Activated CD4-positive, alpha-beta T cell treated with anti-CD3 and anti-CD28 coated beads, Interleukin-2, amount 50 U/mL, for 4 hours (primary cell): ENCODE measurements around the gene DYNC2LI1.
"Not testable (repeated sequence)": the region's sequence is repeated elsewhere in the genome, so short reads cannot be mapped to it uniquely, and the experiment has no call there.

ENCODE experiments used
- DNase-seq, 2 experiments: peaks; one replicate each; pipeline ENCODE4 v3.0.0-alpha.2; 2020

The DYNC2LI1 gene

DNA sequence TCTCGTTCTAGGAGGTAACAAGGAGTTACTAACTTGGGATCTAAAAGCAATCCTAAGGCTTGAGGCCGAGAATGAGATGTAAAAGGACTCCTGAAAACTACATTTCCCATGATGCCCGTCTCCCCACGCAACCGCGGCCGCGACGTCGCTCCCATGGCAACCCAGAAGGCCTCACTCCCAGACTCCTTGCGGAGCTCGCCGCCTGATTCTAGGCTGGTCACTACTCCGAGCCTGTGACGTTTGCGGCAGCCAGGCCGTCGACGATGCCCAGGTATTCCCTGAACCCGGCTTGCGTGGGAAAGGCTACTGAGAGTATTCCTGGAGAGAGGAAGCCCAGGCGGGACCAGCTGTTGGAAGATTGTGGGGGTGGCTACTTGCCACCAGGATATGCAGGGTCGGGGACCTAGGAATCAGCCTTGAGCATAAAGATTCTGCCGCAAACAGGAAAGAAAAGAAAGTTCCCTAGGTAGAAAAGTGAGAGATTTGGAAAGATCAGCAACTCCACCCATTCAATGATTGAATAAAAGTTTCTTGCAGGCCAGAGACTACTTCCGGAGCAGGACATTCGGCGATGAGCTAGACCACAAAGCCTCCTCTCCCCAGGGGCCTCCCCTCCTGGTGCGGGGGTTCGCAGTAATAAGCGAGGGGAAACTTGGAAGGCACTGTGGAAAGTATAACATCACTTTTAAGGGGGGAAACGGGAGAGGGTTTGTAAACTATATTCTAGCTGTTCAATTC, at the start of gene DYNC2LI1:
Gene DYNC2LI1, plus strand, starts transcription at position 164 of the 738 bp plus-strand sequence. Its CDS starts 100 bp downstream, at position 264.
- DNase-seq = peak; percentile 69 to 70

DNA sequence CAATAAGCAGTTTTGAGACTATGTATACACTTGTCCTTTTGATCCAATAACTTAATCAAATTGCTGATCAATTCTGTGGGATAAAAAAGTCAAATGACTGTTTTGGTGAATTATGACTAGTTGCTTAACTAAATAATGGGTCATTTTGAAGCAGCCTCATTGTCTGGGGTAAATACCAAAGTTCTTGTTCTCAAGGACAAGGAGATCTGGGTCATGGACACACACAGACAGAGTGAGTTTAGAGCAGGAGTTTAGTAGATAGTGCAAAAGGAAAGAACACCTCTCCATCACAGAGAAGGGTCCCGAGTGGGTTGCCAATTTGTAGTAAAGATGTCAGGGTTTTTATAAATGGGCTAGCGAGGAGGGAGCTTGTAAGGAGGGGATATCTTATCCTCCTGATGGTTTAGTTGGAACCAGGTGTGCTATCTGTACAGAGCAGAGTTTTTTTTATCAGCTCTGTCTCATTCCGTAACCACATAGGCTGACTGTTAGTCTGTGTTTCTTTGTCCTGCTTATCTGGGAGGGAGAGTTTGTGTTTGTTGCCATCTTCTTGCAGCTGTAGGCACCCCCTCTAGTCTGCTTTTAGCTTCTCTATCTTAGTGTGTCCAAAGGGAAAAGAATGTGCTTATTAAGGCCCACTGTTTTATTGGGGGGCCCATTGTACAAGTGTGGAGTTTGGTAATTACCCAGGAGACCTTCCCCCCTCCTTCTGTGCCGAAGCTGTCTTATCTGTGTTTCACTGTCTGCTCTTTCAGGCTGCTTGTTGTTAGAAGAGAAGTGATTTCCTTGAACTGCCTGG, 48.9 kb upstream of the DYNC2LI1 start:
- no peak for DNase-seq

DNA sequence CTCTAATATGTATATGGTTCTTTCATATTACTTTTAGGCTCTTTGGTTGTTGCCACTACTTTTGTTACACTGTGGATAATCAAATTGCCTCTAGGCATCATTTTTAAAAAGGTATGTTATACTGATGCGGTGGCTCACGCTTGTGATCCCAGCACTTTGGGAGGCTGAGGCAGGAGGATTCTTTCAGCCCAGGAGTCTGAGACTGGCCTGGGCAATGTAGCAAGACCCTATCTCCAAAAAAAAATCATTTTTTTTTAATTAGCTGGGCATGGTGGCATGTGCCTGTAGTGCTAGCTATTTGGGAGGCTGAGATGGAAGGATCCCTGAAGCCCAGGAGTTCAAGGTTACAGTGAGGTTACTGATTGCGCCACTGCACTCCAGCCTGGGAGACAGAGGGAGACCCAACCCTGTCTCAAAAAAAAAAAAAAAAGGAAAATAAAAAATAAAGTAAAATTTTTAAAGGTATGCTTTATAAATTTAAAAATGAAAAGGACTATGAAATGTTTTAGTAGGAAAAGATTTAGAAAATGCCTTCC, 48.1 kb upstream of the DYNC2LI1 start:
- DNase-seq = no peak

DNA sequence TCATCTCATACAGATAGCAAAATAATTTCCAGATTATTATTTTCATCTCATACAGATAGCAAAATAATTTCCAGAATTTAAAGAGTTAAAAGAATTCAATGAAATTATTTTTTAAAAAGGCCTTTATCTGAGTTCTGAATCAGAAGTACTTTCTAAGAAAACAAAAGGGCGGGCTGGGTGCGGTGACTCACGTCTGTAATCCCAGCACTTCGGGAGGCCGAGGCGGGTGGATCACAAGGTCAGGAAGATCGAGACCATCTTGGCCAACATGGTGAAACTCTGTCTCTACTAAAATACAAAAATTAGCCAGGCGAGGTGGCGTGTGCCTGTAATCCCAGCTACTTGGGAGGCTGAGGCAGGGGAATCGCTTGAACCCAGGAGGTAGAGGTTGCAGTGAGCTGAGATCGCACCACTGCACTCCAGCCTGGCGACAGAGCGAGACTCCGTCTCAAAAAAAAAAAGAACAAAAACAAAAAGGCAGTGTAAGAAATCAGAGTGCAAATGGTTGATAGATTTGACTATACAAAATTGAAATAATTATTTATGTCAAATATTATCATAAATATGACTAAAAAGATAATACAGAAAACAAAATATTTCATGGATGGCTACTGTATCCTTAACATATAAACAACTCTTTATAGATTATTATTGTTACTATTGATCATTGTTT, 46.7 kb upstream of the DYNC2LI1 start:
- not testable (repeated sequence) for DNase-seq

DNA sequence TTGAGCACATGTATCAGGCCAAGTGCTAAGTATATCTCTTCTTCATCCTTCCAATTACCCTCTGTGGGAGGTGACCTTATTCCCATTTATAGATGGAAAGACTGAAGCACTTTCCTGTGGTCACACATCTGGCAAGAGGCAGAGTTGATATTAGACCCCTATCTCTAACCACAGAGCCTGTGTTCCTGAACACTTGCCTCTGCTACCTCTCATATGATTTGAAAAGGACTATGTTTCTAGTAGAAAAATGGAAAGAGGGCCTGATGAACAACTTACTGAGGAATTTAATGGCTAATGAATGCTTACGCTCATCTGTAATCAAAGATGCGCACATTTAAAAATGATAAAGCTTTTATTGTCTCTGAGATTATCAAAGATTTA, 46.2 kb upstream of the DYNC2LI1 start:
- DNase-seq = no peak

DNA sequence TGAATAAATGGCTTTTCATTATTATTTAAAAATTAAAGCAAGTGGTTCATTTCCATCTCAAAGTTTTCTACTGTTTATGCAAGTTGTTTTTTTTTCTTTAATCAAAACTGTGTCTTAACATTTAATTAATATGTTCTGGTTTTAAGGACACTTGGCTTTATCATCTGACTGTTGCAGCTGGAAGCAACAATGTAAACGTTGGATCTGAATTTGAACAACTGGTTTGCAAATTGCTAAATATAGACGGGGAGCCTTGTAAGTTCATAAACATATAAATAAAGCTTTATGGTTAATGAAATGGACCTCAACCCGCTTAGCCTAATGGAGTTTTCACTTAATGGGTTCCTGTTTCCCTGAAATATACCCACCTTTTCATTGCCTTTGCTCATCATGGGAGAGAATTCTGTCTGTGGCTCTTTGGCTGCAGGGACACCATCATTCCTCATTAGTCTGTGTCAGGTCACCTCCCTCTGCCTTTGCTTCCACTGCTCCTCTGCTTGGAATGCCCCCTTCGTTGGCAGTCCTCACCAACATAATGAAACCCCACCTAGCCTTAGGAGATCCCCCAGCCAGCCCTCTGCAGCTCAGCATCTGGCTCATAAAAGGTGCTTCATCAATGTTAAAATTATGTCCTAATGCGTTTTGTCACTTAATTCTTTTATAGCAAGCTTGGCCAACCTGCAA, 44.2 kb upstream of the DYNC2LI1 start:
- DNase-seq = no peak

DNA sequence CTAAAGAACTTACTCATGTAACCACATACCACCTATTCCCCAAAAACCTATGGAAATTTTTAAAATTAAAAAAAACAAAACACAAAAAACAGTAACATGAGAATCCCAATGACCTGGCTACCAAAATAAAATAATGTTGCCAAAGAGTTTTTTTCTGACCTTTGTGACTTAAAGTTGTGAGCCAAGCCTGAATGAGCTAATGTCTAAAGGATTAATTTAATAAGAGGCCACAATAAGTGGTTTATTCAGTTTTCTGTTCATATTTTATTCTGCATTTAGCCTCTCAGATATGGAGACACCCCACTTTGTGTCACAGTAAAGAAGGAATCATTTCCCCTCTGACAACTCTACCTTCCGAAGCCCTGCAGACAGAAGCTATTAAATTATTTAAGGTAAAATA, 42.6 kb upstream of the DYNC2LI1 start:
- no peak for DNase-seq

DNA sequence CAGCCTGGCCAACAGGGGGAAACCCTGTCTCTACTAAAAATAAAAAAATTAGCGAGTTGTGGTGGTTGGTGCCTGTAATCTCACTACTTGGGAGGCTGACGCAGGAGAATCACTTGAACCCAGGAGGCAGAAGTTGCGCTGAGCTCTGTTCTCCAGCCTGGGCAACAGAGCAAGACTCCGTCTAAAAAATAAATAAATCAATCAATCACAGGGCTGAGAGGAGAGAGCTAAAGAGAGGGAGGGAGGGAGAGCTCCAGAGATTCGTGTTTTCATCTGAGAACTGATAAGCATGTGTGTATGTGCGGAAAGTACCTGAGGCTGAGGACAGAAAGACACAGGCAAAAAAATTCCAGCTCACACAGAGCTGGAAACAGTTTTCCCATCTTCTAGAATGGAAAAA, 37.2 kb upstream of the DYNC2LI1 start:
- no peak for DNase-seq

DNA sequence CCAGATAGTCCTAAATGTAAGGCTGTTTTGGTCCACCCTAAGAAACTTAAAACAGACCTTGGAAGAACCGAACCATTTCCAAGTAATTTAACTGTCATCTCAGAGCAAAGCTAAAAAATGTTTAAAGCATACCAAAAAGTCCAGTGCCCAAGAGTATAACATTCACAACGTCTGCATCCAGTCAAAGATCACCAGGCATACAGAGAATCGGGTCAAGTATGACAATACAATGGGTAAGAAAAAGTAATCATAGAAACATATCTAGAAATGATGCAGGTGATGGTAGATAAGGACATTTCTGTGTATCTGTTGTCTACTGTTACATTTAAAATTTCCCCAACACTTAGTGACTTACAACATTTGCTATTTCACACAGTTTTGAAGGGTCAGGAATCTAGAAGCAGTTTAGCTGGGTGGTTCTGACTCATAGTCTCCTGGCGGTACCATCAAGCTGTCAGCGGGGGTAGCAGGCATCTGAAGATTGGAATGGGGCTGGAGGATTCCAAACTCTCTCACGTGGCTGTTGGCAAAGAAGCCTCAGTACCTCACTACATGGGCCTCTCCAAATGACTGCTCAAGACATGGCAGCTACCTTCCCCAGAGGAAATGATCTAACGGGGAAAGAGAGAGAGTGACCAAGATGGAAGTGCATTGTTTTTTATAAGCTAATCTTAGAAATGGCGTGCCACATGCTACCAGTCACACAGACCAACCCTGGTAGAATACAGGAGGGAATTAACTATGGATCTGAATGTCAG, 36.6 kb upstream of the DYNC2LI1 start:
- DNase-seq = no peak

DNA sequence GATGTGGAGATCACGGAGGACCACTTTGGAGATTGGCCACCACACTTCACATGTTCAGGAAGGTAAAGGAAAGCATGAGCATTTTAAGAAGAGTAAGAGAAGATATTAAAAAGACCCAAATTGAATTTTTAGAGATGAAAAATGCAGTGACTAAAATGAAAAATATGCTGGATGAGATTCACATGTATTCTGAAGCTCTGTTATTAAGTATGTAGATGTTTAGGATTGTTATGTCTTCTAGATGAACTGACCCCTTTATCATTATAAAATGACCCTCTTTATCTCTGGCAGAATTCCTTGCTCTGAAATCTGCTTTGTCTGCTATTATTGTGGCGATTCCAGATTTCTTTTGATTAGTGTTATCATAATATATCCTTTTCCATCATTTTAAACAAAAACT, 36.0 kb upstream of the DYNC2LI1 start:
- DNase-seq = no peak

DNA sequence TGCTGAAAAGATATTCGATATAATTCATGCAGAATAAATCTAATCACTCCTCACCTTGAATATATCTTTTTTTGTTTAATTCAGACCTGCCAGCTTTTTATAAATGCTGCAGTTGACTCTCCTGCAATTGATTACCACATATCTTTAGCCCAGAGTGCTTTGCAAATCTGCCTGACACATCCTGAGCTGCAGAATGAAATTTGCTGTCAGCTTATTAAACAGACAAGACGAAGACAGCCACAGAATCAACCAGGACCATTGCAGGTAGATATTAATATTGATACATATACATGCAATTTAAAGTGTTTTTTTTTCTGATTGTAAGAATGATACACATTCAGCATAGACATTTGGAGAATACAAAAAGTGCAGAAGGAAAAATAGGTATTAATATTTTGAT, 35.6 kb upstream of the DYNC2LI1 start:
- no peak for DNase-seq

DNA sequence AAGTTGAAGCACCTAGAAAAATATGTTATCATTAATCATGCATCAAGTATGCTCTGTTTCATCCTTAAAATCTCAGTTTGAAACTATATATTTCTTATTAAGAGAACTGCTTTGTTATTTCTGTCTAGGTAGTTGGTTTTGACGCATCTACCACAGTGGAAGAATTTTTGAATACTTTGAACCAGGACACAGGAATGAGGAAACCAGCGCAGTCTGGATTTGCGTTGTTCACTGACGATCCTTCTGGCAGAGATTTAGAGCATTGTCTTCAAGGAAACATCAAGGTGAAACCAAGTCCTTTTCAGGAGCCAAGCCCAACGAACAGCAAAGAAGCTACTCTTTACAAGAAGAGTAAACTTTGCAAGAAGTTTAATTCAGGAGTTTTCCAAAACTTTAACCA, 30.1 kb upstream of the DYNC2LI1 start:
- DNase-seq = no peak

DNA sequence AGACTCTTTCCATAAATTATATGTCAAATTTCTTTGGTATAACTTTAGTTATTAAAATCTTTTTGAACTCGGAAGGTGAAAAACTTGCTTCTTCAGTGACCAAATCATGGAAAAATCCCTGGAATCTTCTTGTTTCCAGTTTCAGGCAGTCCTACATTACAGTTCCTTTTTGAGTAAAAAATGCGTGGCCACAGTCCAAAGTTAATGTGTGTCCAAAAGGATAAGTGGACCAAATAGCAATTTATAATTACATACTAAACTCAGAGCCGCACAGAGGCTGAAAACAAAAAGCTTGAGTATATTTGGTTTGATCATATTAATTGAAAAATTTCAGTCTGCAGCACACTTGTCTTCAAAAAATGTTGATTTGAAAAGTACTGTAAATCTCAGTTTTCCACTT, 28.4 kb upstream of the DYNC2LI1 start:
- no peak for DNase-seq

DNA sequence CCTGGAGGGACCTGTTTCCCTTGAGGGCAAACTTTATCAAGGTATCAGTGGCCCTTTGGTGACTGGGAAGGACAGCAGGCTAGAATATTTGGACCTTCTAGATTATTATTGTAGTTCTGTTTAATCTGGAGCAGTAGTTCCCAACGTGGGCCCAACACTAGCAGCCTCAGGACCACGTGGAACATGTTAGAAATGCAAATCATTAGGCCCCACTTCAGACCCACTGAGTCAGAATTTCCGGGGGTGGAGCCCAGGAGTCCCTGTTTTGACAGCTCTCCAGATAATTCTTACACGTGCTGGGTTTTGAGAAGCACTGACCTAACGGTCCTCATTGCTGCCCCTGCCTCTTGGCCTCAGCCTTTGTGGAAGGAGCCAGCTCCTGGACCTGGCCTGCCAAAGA, 25.5 kb upstream of the DYNC2LI1 start:
- peak in 1 of 2 experiments; percentile 13 for DNase-seq

DNA sequence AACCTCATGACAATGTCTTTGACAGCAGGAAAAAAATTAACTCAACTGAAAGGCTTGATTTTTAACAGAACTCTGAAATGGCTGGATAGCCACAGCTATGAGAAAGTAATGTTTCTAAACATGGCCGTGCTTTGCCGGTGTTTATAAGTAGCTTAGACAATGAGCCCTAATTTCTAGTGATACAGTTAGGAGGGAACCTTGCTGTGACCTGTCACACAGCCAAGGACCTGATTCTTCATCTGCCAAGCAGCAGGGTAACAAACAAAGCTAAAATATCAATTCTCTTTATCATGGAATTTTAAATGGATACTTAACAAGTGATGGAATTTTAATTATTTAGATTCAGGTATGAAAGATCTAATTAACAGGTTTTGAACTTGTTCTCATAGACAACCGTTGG, 24.3 kb upstream of the DYNC2LI1 start:
- DNase-seq = no peak

DNA sequence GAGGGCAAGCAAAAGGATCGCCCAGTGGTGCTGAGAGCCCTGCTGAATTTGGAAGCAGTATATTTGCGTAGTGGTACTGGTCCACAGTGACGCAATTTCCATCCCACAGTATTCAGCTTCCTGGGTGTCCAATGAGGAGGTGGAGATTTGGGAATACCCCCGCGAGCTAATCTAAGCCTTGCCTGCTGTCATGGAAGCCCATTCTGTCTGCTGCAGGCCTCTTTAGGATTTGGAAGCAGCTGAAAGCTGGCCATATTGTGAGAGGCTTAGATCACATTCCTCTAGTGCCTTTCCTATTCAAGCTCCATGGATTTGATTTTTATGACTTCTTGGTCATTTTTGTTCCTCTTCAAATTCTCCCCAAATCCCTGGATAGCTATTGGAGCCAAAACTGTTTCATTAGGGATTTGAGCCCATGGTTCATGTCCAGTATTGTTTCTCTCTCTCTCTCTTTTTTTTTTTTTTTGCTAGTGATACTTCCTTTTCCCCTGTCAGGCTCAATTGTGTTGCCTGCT, 22.3 kb upstream of the DYNC2LI1 start:
- DNase-seq = no peak

DNA sequence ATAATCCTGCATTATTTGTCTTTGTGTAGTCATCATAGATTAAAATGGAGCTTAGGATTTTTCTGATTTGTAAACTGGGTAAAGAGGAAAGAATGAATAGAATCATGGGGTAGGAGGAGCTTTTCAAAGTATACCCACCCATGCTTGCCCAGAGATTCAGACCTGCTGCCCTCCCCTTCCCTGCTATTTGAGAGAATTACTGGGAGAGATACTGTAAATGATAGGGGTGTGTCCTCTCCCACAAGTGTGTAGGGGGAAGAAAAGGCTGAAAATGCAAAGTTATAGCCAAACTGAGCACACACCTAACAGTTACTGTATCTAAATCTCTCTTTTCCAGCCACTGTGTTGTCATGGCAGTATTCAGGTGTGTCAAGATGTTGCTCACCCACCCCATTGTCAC, 21.5 kb upstream of the DYNC2LI1 start:
- no peak for DNase-seq

DNA sequence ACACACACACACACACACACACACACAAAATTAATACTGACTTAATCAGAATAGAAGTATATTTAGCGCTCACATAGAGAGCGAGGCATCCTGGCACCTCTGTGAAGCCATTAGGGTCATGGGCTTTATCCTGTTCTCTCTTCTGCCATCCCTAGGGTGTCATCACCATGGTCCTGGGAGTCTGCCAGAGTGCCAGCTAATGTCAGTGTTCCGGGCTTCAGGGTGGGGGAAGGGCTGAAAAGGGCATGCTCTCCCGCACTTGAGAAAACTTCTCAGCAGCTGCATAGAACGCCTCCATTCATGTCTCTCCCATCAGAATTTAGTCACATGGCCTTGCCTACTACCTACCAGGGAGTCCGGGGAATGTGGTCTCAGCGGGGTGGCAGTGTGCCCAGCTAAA, 19.7 kb upstream of the DYNC2LI1 start:
- no peak for DNase-seq

DNA sequence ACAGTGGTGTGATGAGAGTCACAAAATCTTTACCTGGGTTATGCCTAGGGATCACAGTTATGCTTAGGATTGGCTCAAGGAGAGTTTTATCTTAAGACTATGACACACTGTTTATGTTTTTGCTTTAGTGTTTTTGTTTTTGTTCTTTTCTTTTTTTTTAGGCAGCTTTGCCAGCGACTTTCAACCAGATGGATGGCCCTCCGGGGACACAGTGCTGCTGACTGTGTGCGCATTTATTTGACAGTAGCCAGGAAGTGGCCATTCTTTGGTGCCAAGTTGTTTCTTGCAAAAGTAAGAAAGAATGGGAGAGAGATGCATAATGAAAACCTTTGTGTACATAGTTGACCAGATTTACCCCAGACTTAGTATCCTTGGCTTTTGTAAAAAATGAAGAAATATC, 15.1 kb upstream of the DYNC2LI1 start:
- DNase-seq = no peak

DNA sequence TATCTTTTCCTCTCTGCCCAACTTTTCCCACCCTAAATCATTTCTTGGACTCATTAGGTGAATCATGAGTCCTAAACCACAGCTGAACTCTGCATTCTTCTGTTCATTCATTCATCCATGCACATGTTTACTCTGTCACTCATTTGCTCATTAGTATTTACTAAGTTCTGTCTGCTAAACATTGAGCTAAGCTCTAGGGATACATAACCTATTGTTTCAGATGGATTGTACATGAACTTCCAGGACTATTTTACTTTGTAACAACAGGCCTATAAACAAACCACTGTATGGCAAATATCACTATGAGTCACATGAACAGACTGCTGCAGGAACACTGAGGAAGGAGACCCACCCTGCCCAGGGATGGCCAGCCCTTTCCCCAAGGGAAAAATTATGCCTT, 14.6 kb upstream of the DYNC2LI1 start:
- DNase-seq = no peak

DNA sequence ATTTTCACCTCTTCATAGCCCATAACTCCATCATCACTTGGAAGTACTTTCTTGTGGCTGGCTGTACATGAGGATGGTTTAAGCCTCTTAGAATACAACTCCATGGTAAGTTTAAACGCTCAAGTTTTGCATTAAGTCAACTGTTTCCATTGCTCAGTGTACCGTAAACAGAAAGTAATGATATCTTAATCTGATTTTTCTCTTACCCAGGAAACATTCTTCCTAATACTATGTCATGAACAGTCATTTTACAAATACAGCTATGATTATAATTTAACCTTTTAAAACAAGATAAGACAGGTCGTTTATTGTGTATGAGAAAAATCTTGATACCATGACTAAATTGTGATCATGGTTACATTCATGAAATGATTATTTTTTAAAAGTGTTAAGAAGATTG, 11.6 kb upstream of the DYNC2LI1 start:
- DNase-seq = no peak

DNA sequence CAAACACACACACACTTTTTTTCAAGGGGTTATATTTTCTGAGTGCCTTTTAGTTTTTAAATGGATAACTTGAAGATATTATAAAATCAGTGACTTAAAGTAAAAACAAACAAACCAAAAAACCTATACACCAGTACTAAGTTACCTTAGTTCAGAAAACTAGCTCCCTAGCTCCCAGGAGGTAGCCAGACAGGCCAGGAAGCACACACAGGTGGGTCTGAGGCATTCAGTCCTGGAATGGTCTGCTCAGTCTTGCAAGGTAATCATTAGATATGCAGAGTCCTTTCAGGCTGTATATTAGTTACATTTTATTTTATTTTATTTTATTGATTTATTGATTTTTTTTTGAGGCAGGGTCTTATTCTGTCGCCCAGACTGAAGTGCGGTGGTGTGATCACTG, 10.7 kb upstream of the DYNC2LI1 start:
- DNase-seq = no peak
